ENCODE data around the gene IL22RA2.

The IL22RA2 gene

GRCh38 chr6:137104926-137105325 lies 68.5 kb downstream of the IL22RA2 start:
- H3K4me3 ChIP-seq (ENCODE audit: low read depth, low read length), result no peak overlapping the region
- no peak for TF ChIP-seq CTCF (IDR thresholded peaks at IDR 0.05; ENCODE audit: borderline replicate concordance, insufficient read depth, low read depth, low read length)

GRCh38 chr6:137102851-137103492 lies 70.5 kb downstream of the IL22RA2 start:
- no peak overlapping the region for H3K4me3 ChIP-seq (ENCODE audit: low read depth, low read length)
- TF ChIP-seq CTCF (IDR thresholded peaks at IDR 0.05; ENCODE audit: borderline replicate concordance, insufficient read depth, low read depth, low read length), result no peak

GRCh38 chr6:137102050-137102848 lies 71.2 kb downstream of the IL22RA2 start:
- TF ChIP-seq CTCF (IDR thresholded peaks at IDR 0.05; ENCODE audit: borderline replicate concordance, insufficient read depth, low read depth, low read length), result no peak
- no peak overlapping the region for H3K4me3 ChIP-seq (ENCODE audit: low read depth, low read length)

GRCh38 chr6:137099689-137100403 lies 73.6 kb downstream of the IL22RA2 start:
- no peak for TF ChIP-seq CTCF (IDR thresholded peaks at IDR 0.05; ENCODE audit: borderline replicate concordance, insufficient read depth, low read depth, low read length)
- H3K4me3 ChIP-seq (ENCODE audit: low read depth, low read length), result no peak overlapping the region

- no peak for TF ChIP-seq CTCF (IDR thresholded peaks at IDR 0.05; ENCODE audit: borderline replicate concordance, insufficient read depth, low read depth, low read length)
- no peak overlapping the region for H3K4me3 ChIP-seq (ENCODE audit: low read depth, low read length)
These were observed 75.9 kb downstream of the IL22RA2 start for GRCh38 chr6:137097526-137097925.

- H3K4me3 ChIP-seq (ENCODE audit: low read depth, low read length), result no peak overlapping the region
These were observed 76.4 kb downstream of the IL22RA2 start for GRCh38 chr6:137097057-137097456.

More at GRCh38 chr6:137097057-137097456, 76.4 kb downstream of the IL22RA2 start:
- TF ChIP-seq CTCF (IDR thresholded peaks at IDR 0.05; ENCODE audit: borderline replicate concordance, insufficient read depth, low read depth, low read length), result no peak

All from GM12875 (cell line).